H9 (cell line): ENCODE results near the gene FYN. TPM values are rescaled to one million over a fixed set of nuclear protein-coding genes. Genes with fewer than 3 reads are reported as not detected.

Experiments used
- DNase-seq: peaks from one replicate; pipeline ENCODE4 v3.0.0-alpha.2; 2017
- H2AFZ ChIP-seq: one replicate; pipeline ENCODE4 v1.6.1; 2013; ENCODE audit warnings: mild to moderate bottlenecking, low read length, control low read depth, moderate library complexity
- H2AK5ac ChIP-seq: 2 replicates; pipeline ENCODE4 v1.6.1; 2013; ENCODE audit warnings: low read length, control low read depth, mixed read lengths; ENCODE audit not compliant: insufficient read length
- H2BK120ac ChIP-seq: one replicate; pipeline ENCODE4 v1.6.1; 2013; ENCODE audit warnings: low read depth, mild to moderate bottlenecking, low read length, control low read depth, inconsistent platforms; ENCODE audit not compliant: poor library complexity, severe bottlenecking
- H2BK12ac ChIP-seq: 2 replicates; pipeline ENCODE4 v1.6.1; 2013; ENCODE audit warnings: low read length, control low read depth, mixed read lengths, low read depth; ENCODE audit not compliant: insufficient read length
- H2BK15ac ChIP-seq: 2 replicates; pipeline ENCODE4 v1.6.1; 2013; ENCODE audit warnings: low read depth, low read length, control low read depth
- H2BK20ac ChIP-seq: one replicate; pipeline ENCODE4 v1.6.1; 2013; ENCODE audit warnings: low read depth, mild to moderate bottlenecking, low read length, control low read depth, inconsistent platforms; ENCODE audit not compliant: poor library complexity, severe bottlenecking
- H2BK5ac ChIP-seq: 2 replicates; pipeline ENCODE4 v1.6.1; 2013; ENCODE audit warnings: low read length, control low read depth, mixed read lengths; ENCODE audit not compliant: insufficient read length
- H3K14ac ChIP-seq: 2 replicates; pipeline ENCODE4 v1.6.1; 2013; ENCODE audit warnings: low read length, control low read depth; ENCODE audit not compliant: insufficient read depth
- H3K18ac ChIP-seq: 2 replicates; pipeline ENCODE4 v1.6.1; 2013; ENCODE audit warnings: low read depth, mild to moderate bottlenecking, mixed read lengths, low read length, control low read depth; ENCODE audit not compliant: insufficient read length
- H3K23ac ChIP-seq: 2 replicates; pipeline ENCODE4 v1.6.1; 2013; ENCODE audit warnings: low read length, control low read depth, mixed read lengths, low read depth; ENCODE audit not compliant: insufficient read length
- H3K23me2 ChIP-seq: 2 replicates; pipeline ENCODE4 v1.6.1; 2013; ENCODE audit warnings: low read depth, mild to moderate bottlenecking, mixed read lengths, low read length, control low read depth; ENCODE audit not compliant: insufficient read length, poor library complexity, severe bottlenecking
- H3K27ac ChIP-seq: 2 replicates; pipeline ENCODE4 v1.5.1; 2013; ENCODE audit warnings: low read length, control low read depth, mixed read lengths, low read depth; ENCODE audit not compliant: insufficient read length
- H3K27me3 ChIP-seq: 2 replicates; pipeline ENCODE4 v1.6.1; 2013; ENCODE audit warnings: low read length, control low read depth, inconsistent platforms; ENCODE audit not compliant: insufficient read depth
- H3K4ac ChIP-seq: 2 replicates; pipeline ENCODE4 v1.6.1; 2013; ENCODE audit warnings: low read depth, mild to moderate bottlenecking, control low read depth, inconsistent platforms, low read length, moderate library complexity
- H3K4me1 ChIP-seq: 2 replicates; pipeline ENCODE4 v1.6.1; 2013; ENCODE audit warnings: low read length, control low read depth, inconsistent platforms; ENCODE audit not compliant: insufficient read depth
- H3K4me2 ChIP-seq: 2 replicates; pipeline ENCODE4 v1.6.1; 2013; ENCODE audit warnings: low read length, control low read depth, mixed read lengths; ENCODE audit not compliant: insufficient read length, insufficient read depth
- H3K56ac ChIP-seq: 2 replicates; pipeline ENCODE4 v1.6.1; 2013; ENCODE audit warnings: low read depth, mild to moderate bottlenecking, mixed read lengths, low read length, control low read depth; ENCODE audit not compliant: insufficient read length
- H3K79me1 ChIP-seq: 2 replicates; pipeline ENCODE4 v1.6.1; 2013; ENCODE audit warnings: low read depth, mild to moderate bottlenecking, moderate library complexity, low read length, control low read depth, inconsistent platforms; ENCODE audit not compliant: insufficient read depth, poor library complexity, severe bottlenecking
- H3K79me2 ChIP-seq: 2 replicates; pipeline ENCODE4 v1.6.1; 2013; ENCODE audit warnings: low read length, control low read depth, inconsistent platforms; ENCODE audit not compliant: insufficient read depth
- H3K9ac ChIP-seq: 2 replicates; pipeline ENCODE4 v1.6.1; 2013; ENCODE audit warnings: low read length, control low read depth, mixed read lengths; ENCODE audit not compliant: insufficient read length; ENCODE audit errors: extremely low read depth
- H3K9me3 ChIP-seq: one replicate; pipeline ENCODE4 v1.6.1; 2013; ENCODE audit warnings: low read depth, low read length, inconsistent platforms; ENCODE audit not compliant: control insufficient read depth
- H3T11ph ChIP-seq: one replicate; pipeline ENCODE4 v1.6.1; 2013; ENCODE audit warnings: mild to moderate bottlenecking, low read length, control low read depth, inconsistent platforms
- H4K20me1 ChIP-seq: one replicate; pipeline ENCODE4 v1.6.1; 2013; ENCODE audit not compliant: control insufficient read depth, insufficient read length, insufficient read depth
- H4K5ac ChIP-seq: 2 replicates; pipeline ENCODE4 v1.6.1; 2013; ENCODE audit warnings: low read depth, mild to moderate bottlenecking, mixed read lengths, low read length, control low read depth; ENCODE audit not compliant: insufficient read length
- H4K8ac ChIP-seq: replicated peaks from 2 replicates; pipeline ENCODE4 v1.6.1; 2013; ENCODE audit warnings: low read length, control low read depth, mixed read lengths, low read depth; ENCODE audit not compliant: insufficient read length
- H4K91ac ChIP-seq: 2 replicates; pipeline ENCODE4 v1.6.1; 2013; ENCODE audit warnings: low read depth, mild to moderate bottlenecking, moderate library complexity, mixed read lengths, low read length, control low read depth; ENCODE audit not compliant: insufficient read length
- H3K27ac Mint-ChIP-seq, 3 experiments: 2 replicates in 2 of 3; 3 replicates in 1 of 3; pipeline ENCODE4 v1.8.0; 2020 to 2021; ENCODE audit warnings: mixed read lengths in 3 of 3, mild to moderate bottlenecking in 1 of 3, moderate library complexity in 1 of 3
- H3K27me3 Mint-ChIP-seq: 2 replicates; pipeline ENCODE4 v1.8.0; 2021; ENCODE audit warnings: low read depth, mild to moderate bottlenecking, moderate library complexity, mixed read lengths
- H3K36me3 Mint-ChIP-seq, 3 experiments: 2 replicates in 2 of 3; 3 replicates in 1 of 3; pipeline ENCODE4 v1.8.0; 2020 to 2021; ENCODE audit warnings: low read depth in 3 of 3, mixed read lengths in 3 of 3; ENCODE audit not compliant: insufficient read depth in 1 of 3
- H3K4me1 Mint-ChIP-seq, 2 experiments: 2 replicates each; pipeline ENCODE4 v1.8.0; 2020; ENCODE audit warnings: mixed read lengths in 2 of 2
- H3K4me3 Mint-ChIP-seq, 2 experiments: 2 replicates in 1 of 2; 3 replicates in 1 of 2; pipeline ENCODE4 v1.8.0; 2020 to 2021; ENCODE audit warnings: mild to moderate bottlenecking in 2 of 2, mixed read lengths in 2 of 2, moderate library complexity in 1 of 2
- H3K9me3 Mint-ChIP-seq, 2 experiments: 2 replicates in 1 of 2; 3 replicates in 1 of 2; pipeline ENCODE4 v1.8.0; 2020; ENCODE audit warnings: mild to moderate bottlenecking in 2 of 2, mixed read lengths in 2 of 2, moderate library complexity in 1 of 2
- CTCF ChIP-seq: fragments of 200-600 bp; sonication (generic); conservative IDR thresholded peaks from 3 replicates; pipeline ENCODE4 v1.8.0; 2021; ENCODE audit warnings: antibody characterized with exemption, mild to moderate bottlenecking
- WGBS: extraction: QIAGEN DNeasy Blood & Tissue Kit; methylation state at CpG from one replicate; pipeline ENCODE4 v1.1.7; 2013; ENCODE audit warnings: missing lambda C conversion rate, low lambda C conversion rate, mixed read lengths; ENCODE audit not compliant: insufficient read length; ENCODE audit errors: extremely low coverage; 5-methylcytosine and 5-hydroxymethylcytosine counted together
- total RNA-seq: library from RNA; stranded (reverse); gene quantifications from 2 replicates; pipeline ENCODE4 v1.2.1, GENCODE V29; 2021

FYN gene
- total RNA-seq, 1 experiment from 2014 or later = 64.8 TPM

GRCh38 chr6:111779660-111780059 lies 93.6 kb downstream of the FYN start:
- H3K4me1 Mint-ChIP-seq = peaks cover 5 to 16% of the 10 kb centered on the region in 2 experiments; a peak in 2 of 4 replicates
- no peak for DNase-seq

More at GRCh38 chr6:111779660-111780059, 93.6 kb downstream of the FYN start:
- no peak overlapping the region for H3K27ac ChIP-seq
- H2BK5ac ChIP-seq = no peak overlapping the region
- no peak overlapping the region for H3T11ph ChIP-seq
- H3K36me3 Mint-ChIP-seq = no peaks in the 10 kb centered on the region; a peak in 2 of 7 replicates
- no peak overlapping the region for H3K4ac ChIP-seq
- H3K27ac Mint-ChIP-seq = no peak overlapping the region; a peak in 1 of 7 replicates
- no peak overlapping the region for H3K14ac ChIP-seq
- no peaks in the 10 kb centered on the region for H3K79me1 ChIP-seq
- no peak for TF ChIP-seq CTCF
- H3K4me2 ChIP-seq = no peak overlapping the region
- H2BK12ac ChIP-seq = no peak overlapping the region
- no peak overlapping the region for H4K8ac ChIP-seq
- no peak overlapping the region for H2BK20ac ChIP-seq
- no peaks in the 10 kb centered on the region for H3K9me3 Mint-ChIP-seq
- no peak overlapping the region for H3K23ac ChIP-seq
- no peak overlapping the region for H3K9ac ChIP-seq
- H3K18ac ChIP-seq = no peak overlapping the region
- no peak overlapping the region for H3K56ac ChIP-seq
- H3K79me2 ChIP-seq = no peaks in the 10 kb centered on the region
- no peak overlapping the region for H2AK5ac ChIP-seq
- no peak overlapping the region for H2BK120ac ChIP-seq
- H2BK15ac ChIP-seq = no peak overlapping the region
- H3K9me3 ChIP-seq = no peaks in the 10 kb centered on the region
- no peak overlapping the region for H3K4me3 Mint-ChIP-seq
- no peak overlapping the region for H4K5ac ChIP-seq
- WGBS = no CpG with 5 or more reads among the region's 2 CpGs
- H4K91ac ChIP-seq = no peak overlapping the region
- no peaks in the 10 kb centered on the region for H3K4me1 ChIP-seq
- no peaks in the 10 kb centered on the region for H3K27me3 Mint-ChIP-seq
- no peaks in the 10 kb centered on the region for H4K20me1 ChIP-seq
- no peaks in the 10 kb centered on the region for H3K23me2 ChIP-seq
- H2AFZ ChIP-seq = no peak overlapping the region
- no peaks in the 10 kb centered on the region for H3K27me3 ChIP-seq
